Panc1 (cell line): ENCODE results near the gene PAPSS2.

Experiments used
- POLR2AphosphoS5 ChIP-seq: IDR thresholded peaks from 2 replicates; pipeline ENCODE4 v1.6.1; 2012; ENCODE audit warnings: mild to moderate bottlenecking, low read depth, low read length, moderate library complexity
- REST ChIP-seq, 2 experiments: IDR thresholded peaks; 2 replicates each; pipeline ENCODE4 v1.6.1; 2011 to 2012; ENCODE audit warnings: low read depth in 2 of 2, control low read depth in 1 of 2, low read length in 1 of 2, mild to moderate bottlenecking in 1 of 2, moderate library complexity in 1 of 2; ENCODE audit not compliant: insufficient read depth in 1 of 2
- TCF7L2 ChIP-seq: IDR thresholded peaks from 2 replicates; pipeline ENCODE4 v1.6.1; 2011; ENCODE audit warnings: mild to moderate bottlenecking, low read depth, low read length, inconsistent platforms
- TF ChIP-seq, protein P1 (sequence below): fragments of 450-650 bp; IDR thresholded peaks from 2 replicates; pipeline ENCODE4 v1.5.1; 2017; ENCODE audit warnings: mild to moderate bottlenecking

DNA sequence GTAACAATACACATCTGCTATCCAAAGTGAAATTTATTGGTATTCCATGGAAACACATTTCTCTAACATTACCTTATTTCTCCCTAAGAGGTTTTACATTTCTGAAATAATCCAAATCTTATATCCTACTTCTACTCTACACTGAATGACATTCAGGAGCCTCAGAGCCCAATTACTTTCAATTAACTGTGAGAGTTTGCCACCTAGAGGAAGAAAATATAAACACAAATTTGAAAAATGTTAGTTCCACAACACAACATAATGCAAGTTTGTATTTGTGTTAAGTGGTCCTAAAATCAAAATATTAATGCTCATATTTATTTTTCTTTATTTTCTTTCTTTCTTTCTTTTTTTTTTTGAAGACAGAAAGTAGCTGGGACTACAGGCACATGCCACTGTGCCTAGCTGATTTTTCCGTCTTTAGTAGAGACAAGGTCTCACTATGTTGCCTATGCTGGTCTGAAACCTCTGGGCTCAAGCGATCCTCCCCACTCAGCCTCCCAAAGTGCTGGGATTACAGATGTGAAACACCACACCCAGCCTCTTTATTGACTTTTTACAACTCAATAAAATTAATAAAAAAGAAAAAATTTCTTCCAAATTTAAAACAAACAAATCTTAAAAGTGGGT lies 112.3 kb downstream of the PAPSS2 start:
- TF ChIP-seq, protein P1, sequence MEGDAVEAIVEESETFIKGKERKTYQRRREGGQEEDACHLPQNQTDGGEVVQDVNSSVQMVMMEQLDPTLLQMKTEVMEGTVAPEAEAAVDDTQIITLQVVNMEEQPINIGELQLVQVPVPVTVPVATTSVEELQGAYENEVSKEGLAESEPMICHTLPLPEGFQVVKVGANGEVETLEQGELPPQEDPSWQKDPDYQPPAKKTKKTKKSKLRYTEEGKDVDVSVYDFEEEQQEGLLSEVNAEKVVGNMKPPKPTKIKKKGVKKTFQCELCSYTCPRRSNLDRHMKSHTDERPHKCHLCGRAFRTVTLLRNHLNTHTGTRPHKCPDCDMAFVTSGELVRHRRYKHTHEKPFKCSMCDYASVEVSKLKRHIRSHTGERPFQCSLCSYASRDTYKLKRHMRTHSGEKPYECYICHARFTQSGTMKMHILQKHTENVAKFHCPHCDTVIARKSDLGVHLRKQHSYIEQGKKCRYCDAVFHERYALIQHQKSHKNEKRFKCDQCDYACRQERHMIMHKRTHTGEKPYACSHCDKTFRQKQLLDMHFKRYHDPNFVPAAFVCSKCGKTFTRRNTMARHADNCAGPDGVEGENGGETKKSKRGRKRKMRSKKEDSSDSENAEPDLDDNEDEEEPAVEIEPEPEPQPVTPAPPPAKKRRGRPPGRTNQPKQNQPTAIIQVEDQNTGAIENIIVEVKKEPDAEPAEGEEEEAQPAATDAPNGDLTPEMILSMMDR = peak; percentile 74
- no peak for TF ChIP-seq POLR2AphosphoS5
- TF ChIP-seq REST (IDR thresholded peaks at IDR 0.05; ENCODE audit: insufficient read depth in 1 of 2, low read depth in 2 of 2, low read length in 1 of 2) = no peak
- TF ChIP-seq TCF7L2 = no peak
